Mesenchymal stem cell (in vitro differentiated cells and primary cell): ENCODE data around the gene PCDH15.

Source experiments
- DNase-seq: peaks from one replicate; pipeline ENCODE4 v3.0.0-alpha.2; 2013
- H2AFZ ChIP-seq: one replicate; pipeline ENCODE4 v1.6.1; 2013; ENCODE audit warnings: low read depth, mild to moderate bottlenecking, control low read depth, inconsistent platforms, low read length, moderate library complexity
- H2AK5ac ChIP-seq: 2 replicates; pipeline ENCODE4 v1.6.1; 2013; ENCODE audit warnings: low read length, moderate library complexity, mild to moderate bottlenecking, inconsistent platforms; ENCODE audit not compliant: severe bottlenecking
- H2BK120ac ChIP-seq: one replicate; pipeline ENCODE4 v1.6.1; 2013; ENCODE audit warnings: low read depth, mild to moderate bottlenecking, inconsistent platforms, low read length, moderate library complexity
- H2BK12ac ChIP-seq, 2 experiments: one replicate each; pipeline ENCODE4 v1.6.1; 2013; ENCODE audit warnings: inconsistent platforms in 2 of 2, low read length in 2 of 2, mild to moderate bottlenecking in 2 of 2, moderate library complexity in 2 of 2, control low read depth in 1 of 2
- H2BK15ac ChIP-seq: one replicate; pipeline ENCODE4 v1.6.1; 2013; ENCODE audit warnings: mild to moderate bottlenecking, low read depth, inconsistent platforms; ENCODE audit not compliant: poor library complexity, severe bottlenecking
- H2BK5ac ChIP-seq: 2 replicates; pipeline ENCODE4 v1.6.1; 2013; ENCODE audit warnings: low read depth, mild to moderate bottlenecking, low read length, control low read depth, inconsistent platforms; ENCODE audit not compliant: poor library complexity, severe bottlenecking
- H3K14ac ChIP-seq, 2 experiments: one replicate each; pipeline ENCODE4 v1.6.1; 2013; ENCODE audit warnings: inconsistent platforms in 2 of 2, low read length in 2 of 2, control low read depth in 1 of 2, mild to moderate bottlenecking in 1 of 2, moderate library complexity in 1 of 2
- H3K18ac ChIP-seq, 2 experiments: one replicate each; pipeline ENCODE4 v1.6.1; 2013; ENCODE audit warnings: inconsistent platforms in 2 of 2, low read length in 2 of 2, control low read depth in 1 of 2, low read depth in 1 of 2, mild to moderate bottlenecking in 1 of 2
- H3K23ac ChIP-seq, 2 experiments: one replicate each; pipeline ENCODE4 v1.6.1; 2013; ENCODE audit warnings: inconsistent platforms in 2 of 2, low read length in 2 of 2, mild to moderate bottlenecking in 2 of 2, moderate library complexity in 2 of 2, control low read depth in 1 of 2
- H3K27ac ChIP-seq: 2 replicates; pipeline ENCODE4 v1.5.1; 2013; ENCODE audit warnings: mild to moderate bottlenecking, moderate library complexity, low read length, control low read depth, inconsistent platforms; ENCODE audit not compliant: poor library complexity, severe bottlenecking
- H3K27me3 ChIP-seq, 2 experiments: 2 replicates each; pipeline versions ENCODE4 v1.6.1 to v1.7.0; 2013; ENCODE audit warnings: low read length in 2 of 2, mild to moderate bottlenecking in 2 of 2, moderate library complexity in 2 of 2, control low read depth in 1 of 2, inconsistent platforms in 1 of 2; ENCODE audit not compliant: control insufficient read depth in 1 of 2, insufficient read depth in 1 of 2
- H3K36me3 ChIP-seq, 2 experiments: 2 replicates each; pipeline versions ENCODE4 v1.6.1 to v1.7.0; 2013; ENCODE audit warnings: low read length in 2 of 2, control low read depth in 1 of 2, inconsistent platforms in 1 of 2, low read depth in 1 of 2, mild to moderate bottlenecking in 1 of 2; ENCODE audit not compliant: insufficient read depth in 2 of 2, control insufficient read depth in 1 of 2
- H3K4ac ChIP-seq, 2 experiments: one replicate each; pipeline ENCODE4 v1.6.1; 2013; ENCODE audit warnings: inconsistent platforms in 2 of 2, low read length in 2 of 2, mild to moderate bottlenecking in 2 of 2, moderate library complexity in 2 of 2, control low read depth in 1 of 2, low read depth in 1 of 2
- H3K4me1 ChIP-seq: 2 replicates; pipeline ENCODE4 v1.6.1; 2013; ENCODE audit warnings: low read depth, low read length, control low read depth; ENCODE audit not compliant: control insufficient read depth, insufficient read depth
- H3K4me2 ChIP-seq: 2 replicates; pipeline ENCODE4 v1.6.1; 2013; ENCODE audit warnings: low read length, mild to moderate bottlenecking, inconsistent platforms; ENCODE audit not compliant: poor library complexity, severe bottlenecking
- H3K4me3 ChIP-seq, 2 experiments: 2 replicates each; pipeline versions ENCODE4 v1.5.1 to v1.7.0; 2013; ENCODE audit warnings: low read length in 2 of 2, mild to moderate bottlenecking in 2 of 2, control low read depth in 1 of 2, low read depth in 1 of 2; ENCODE audit not compliant: insufficient read depth in 1 of 2
- H3K79me1 ChIP-seq: replicated peaks from 2 replicates; pipeline ENCODE4 v1.6.1; 2013; ENCODE audit warnings: mild to moderate bottlenecking, control low read depth, low read length, inconsistent platforms; ENCODE audit not compliant: poor library complexity, severe bottlenecking
- H3K9ac ChIP-seq: 2 replicates; pipeline ENCODE4 v1.7.0; 2013; ENCODE audit warnings: mild to moderate bottlenecking, low read length, moderate library complexity
- H3K9me3 ChIP-seq: 2 replicates; pipeline ENCODE4 v1.7.0; 2013; ENCODE audit warnings: mild to moderate bottlenecking, low read length; ENCODE audit not compliant: control insufficient read depth
- H4K8ac ChIP-seq: one replicate; pipeline ENCODE4 v1.6.1; 2013; ENCODE audit warnings: inconsistent platforms, mild to moderate bottlenecking, low read length, moderate library complexity
- H4K91ac ChIP-seq: one replicate; pipeline ENCODE4 v1.6.1; 2013; ENCODE audit warnings: mild to moderate bottlenecking, low read length, inconsistent platforms
- WGBS: methylation state at CpG from one replicate; pipeline ENCODE4 v1.1.7; 2013; ENCODE audit warnings: mixed read lengths; 5-methylcytosine and 5-hydroxymethylcytosine counted together

Gene PCDH15

GRCh38 chr10:54319341-54319740 is 481.7 kb downstream of the PCDH15 start:
- Histone ChIP-seq H3K27me3 (no peaks in the 10 kb centered on the region), H3K9me3 (peaks cover 5% of the 10 kb centered on the region), H2BK120ac (no peak overlapping the region), H2BK15ac (no peak overlapping the region), H3K4ac (no peak overlapping the region), H3K4me1 (no peaks in the 10 kb centered on the region), H3K9ac (no peak overlapping the region), H2BK12ac (no peak overlapping the region), H3K36me3 (no peaks in the 10 kb centered on the region), H3K27ac (no peak overlapping the region), H4K91ac (no peak overlapping the region), H2BK5ac (no peak overlapping the region), H3K4me3 (no peak overlapping the region), H3K14ac (no peak overlapping the region), H3K79me1 (no peaks in the 10 kb centered on the region), H4K8ac (no peak overlapping the region), H3K23ac (no peak overlapping the region), H2AK5ac (no peak overlapping the region), H2AFZ (no peak overlapping the region), H3K18ac (no peak overlapping the region), H3K4me2 (no peak overlapping the region)
- no peak for DNase-seq
- WGBS: 100% methylated on average over 2 of the region's 2 CpGs

GRCh38 chr10:54318470-54318869 is 482.6 kb downstream of the PCDH15 start:
- Histone ChIP-seq H2BK12ac (no peak overlapping the region), H3K9me3 (peaks cover 5% of the 10 kb centered on the region), H3K36me3 (no peaks in the 10 kb centered on the region), H3K4me2 (no peak overlapping the region), H3K4ac (no peak overlapping the region), H3K27ac (no peak overlapping the region), H4K8ac (no peak overlapping the region), H3K23ac (no peak overlapping the region), H3K4me1 (no peaks in the 10 kb centered on the region), H2AFZ (no peak overlapping the region), H3K9ac (no peak overlapping the region), H3K4me3 (no peak overlapping the region), H2BK5ac (no peak overlapping the region), H3K14ac (no peak overlapping the region), H3K27me3 (no peaks in the 10 kb centered on the region), H3K18ac (no peak overlapping the region), H4K91ac (no peak overlapping the region), H3K79me1 (no peaks in the 10 kb centered on the region), H2BK15ac (no peak overlapping the region), H2BK120ac (no peak overlapping the region), H2AK5ac (no peak overlapping the region)
- DNase-seq: no peak
- no CpG with 5 or more reads among the region's 1 CpG for WGBS

GRCh38 chr10:54314430-54314829 is 486.6 kb downstream of the PCDH15 start:
- Histone ChIP-seq H3K23ac (no peak overlapping the region), H4K91ac (no peak overlapping the region)
- no CpG with 5 or more reads among the region's 3 CpGs for WGBS

GRCh38 chr10:54284526-54285193 is 516.4 kb downstream of the PCDH15 start:
- H4K91ac ChIP-seq: no peak overlapping the region
- H2BK15ac ChIP-seq: no peak overlapping the region
- no peak overlapping the region for H3K9ac ChIP-seq
- no peak overlapping the region for H3K23ac ChIP-seq
- no peak overlapping the region for H3K18ac ChIP-seq
- H2AFZ ChIP-seq: no peak overlapping the region
- H3K79me1 ChIP-seq: no peaks in the 10 kb centered on the region
- H2BK5ac ChIP-seq: no peak overlapping the region
- H3K4me1 ChIP-seq: peaks cover 1% of the 10 kb centered on the region
- no peak overlapping the region for H2BK12ac ChIP-seq
- peak; percentile 1 for DNase-seq
- H3K9me3 ChIP-seq: no peaks in the 10 kb centered on the region
- no peak overlapping the region for H3K4ac ChIP-seq
- no peak overlapping the region for H2AK5ac ChIP-seq
- H3K27ac ChIP-seq: peak overlapping the region; percentile 51
- no peaks in the 10 kb centered on the region for H3K36me3 ChIP-seq
- no peak overlapping the region for H4K8ac ChIP-seq
- WGBS: 100% methylated on average over 1 of the region's 2 CpGs
- no peaks in the 10 kb centered on the region for H3K27me3 ChIP-seq
- H3K14ac ChIP-seq: no peak overlapping the region
- no peak overlapping the region for H2BK120ac ChIP-seq
- H3K4me2 ChIP-seq: no peak overlapping the region
- H3K4me3 ChIP-seq: no peak overlapping the region

More at GRCh38 chr10:54314430-54314829, 486.6 kb downstream of the PCDH15 start:
- Histone ChIP-seq H3K9me3 (peaks cover 5% of the 10 kb centered on the region), H3K4me3 (no peak overlapping the region), H2AK5ac (no peak overlapping the region), H4K8ac (no peak overlapping the region), H3K9ac (no peak overlapping the region), H2BK12ac (no peak overlapping the region), H2BK5ac (no peak overlapping the region), H3K14ac (no peak overlapping the region), H3K36me3 (no peaks in the 10 kb centered on the region), H3K4ac (no peak overlapping the region), H3K27ac (no peak overlapping the region), H3K4me2 (no peak overlapping the region), H2AFZ (no peak overlapping the region), H2BK15ac (no peak overlapping the region), H3K4me1 (no peaks in the 10 kb centered on the region), H3K27me3 (no peaks in the 10 kb centered on the region), H3K18ac (no peak overlapping the region), H2BK120ac (no peak overlapping the region), H3K79me1 (no peaks in the 10 kb centered on the region)
- no peak for DNase-seq
